Neural crest cell (in vitro differentiated cells): Measurements from ENCODE around the gene PHKG1. TPM values are rescaled to one million over a fixed set of nuclear protein-coding genes. Genes with fewer than 3 reads are reported as not detected.
"Not testable (repeated sequence)": the region's sequence is repeated elsewhere in the genome, so short reads cannot be mapped to it uniquely, and the experiment has no call there.

Experiments used
- DNase-seq: peaks from one replicate; pipeline ENCODE4 v3.0.0; 2021; ENCODE audit warnings: low read depth, mixed read lengths, low spot score
- H3K27ac Mint-ChIP-seq: one replicate; pipeline ENCODE4 v1.8.0; 2021; ENCODE audit warnings: mild to moderate bottlenecking, mixed read lengths; ENCODE audit not compliant: unreplicated experiment
- H3K27me3 Mint-ChIP-seq: 2 replicates; pipeline ENCODE4 v1.8.0; 2021; ENCODE audit warnings: low read depth, mild to moderate bottlenecking, mixed read lengths
- H3K36me3 Mint-ChIP-seq: 2 replicates; pipeline ENCODE4 v1.8.0; 2021; ENCODE audit warnings: low read depth, mild to moderate bottlenecking, mixed read lengths
- H3K4me1 Mint-ChIP-seq: 2 replicates; pipeline ENCODE4 v1.8.0; 2021; ENCODE audit warnings: mixed read lengths
- H3K4me3 Mint-ChIP-seq: one replicate; pipeline ENCODE4 v1.8.0; 2021; ENCODE audit warnings: mild to moderate bottlenecking, mixed read lengths
- H3K9me3 Mint-ChIP-seq: 2 replicates; pipeline ENCODE4 v1.8.0; 2021; ENCODE audit warnings: mixed read lengths
- total RNA-seq: library from RNA; stranded (reverse); gene quantifications from 2 replicates; pipeline ENCODE4 v1.2.1, GENCODE V29; 2021
- TF ChIP-seq, protein P1 (sequence below): fragments of 200-600 bp; sonication (generic); conservative IDR thresholded peaks from 2 replicates; pipeline ENCODE4 v1.5.0; 2021; ENCODE audit warnings: antibody characterized with exemption, mild to moderate bottlenecking

PHKG1 gene
- total RNA-seq, 1 donor from 2014 or later = 1.7 TPM

DNA sequence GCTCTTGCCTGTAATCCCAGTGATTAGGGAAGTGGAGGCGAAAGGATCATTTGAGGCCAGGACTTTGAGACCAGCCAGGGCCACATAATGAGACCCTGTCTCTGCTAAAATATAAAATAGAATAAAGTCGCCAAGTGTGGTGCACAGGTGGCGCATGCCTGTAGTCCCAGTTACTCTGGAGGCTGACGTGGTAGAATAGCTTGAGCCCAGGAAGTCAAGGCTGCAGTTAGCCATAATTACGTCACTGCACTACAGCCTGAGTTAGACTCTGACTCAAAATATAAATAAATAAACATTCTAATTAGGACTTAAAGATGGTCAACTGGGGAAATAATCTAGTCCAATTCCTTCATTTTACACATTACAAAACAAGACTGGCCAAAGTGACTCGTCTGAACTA lies 12.8 kb upstream of the PHKG1 start:
- H3K4me1 Mint-ChIP-seq = peaks cover 20% of the 10 kb centered on the region
- peaks cover 3% of the 10 kb centered on the region for H3K9me3 Mint-ChIP-seq
- H3K36me3 Mint-ChIP-seq = peaks cover 21% of the 10 kb centered on the region
- H3K4me3 Mint-ChIP-seq = peak overlapping the region; percentile 97
- peaks cover 21% of the 10 kb centered on the region for H3K27me3 Mint-ChIP-seq
- TF ChIP-seq, protein P1, sequence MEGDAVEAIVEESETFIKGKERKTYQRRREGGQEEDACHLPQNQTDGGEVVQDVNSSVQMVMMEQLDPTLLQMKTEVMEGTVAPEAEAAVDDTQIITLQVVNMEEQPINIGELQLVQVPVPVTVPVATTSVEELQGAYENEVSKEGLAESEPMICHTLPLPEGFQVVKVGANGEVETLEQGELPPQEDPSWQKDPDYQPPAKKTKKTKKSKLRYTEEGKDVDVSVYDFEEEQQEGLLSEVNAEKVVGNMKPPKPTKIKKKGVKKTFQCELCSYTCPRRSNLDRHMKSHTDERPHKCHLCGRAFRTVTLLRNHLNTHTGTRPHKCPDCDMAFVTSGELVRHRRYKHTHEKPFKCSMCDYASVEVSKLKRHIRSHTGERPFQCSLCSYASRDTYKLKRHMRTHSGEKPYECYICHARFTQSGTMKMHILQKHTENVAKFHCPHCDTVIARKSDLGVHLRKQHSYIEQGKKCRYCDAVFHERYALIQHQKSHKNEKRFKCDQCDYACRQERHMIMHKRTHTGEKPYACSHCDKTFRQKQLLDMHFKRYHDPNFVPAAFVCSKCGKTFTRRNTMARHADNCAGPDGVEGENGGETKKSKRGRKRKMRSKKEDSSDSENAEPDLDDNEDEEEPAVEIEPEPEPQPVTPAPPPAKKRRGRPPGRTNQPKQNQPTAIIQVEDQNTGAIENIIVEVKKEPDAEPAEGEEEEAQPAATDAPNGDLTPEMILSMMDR = no peak
- DNase-seq = no peak
- H3K27ac Mint-ChIP-seq = peak overlapping the region; percentile 96

DNA sequence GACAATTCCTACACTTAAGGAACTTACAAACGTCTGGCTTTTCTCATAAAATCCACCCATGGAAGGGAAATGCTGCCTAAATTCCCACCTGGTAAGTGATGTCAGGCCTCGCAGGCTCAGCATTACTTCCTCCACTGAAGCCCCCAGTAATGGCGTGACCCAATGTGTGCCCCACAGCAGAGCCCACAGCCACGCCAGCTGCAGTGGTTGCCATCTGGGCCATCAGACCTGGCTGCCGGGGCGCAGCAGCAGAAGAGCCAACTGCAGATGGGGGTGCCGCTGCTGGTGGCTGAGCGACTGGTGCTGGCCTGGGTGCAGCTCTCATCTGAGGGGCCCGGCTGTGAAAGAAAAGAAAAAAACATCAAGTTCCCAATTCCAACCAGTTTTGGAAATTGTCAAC lies 11.4 kb upstream of the PHKG1 start:
- Mint-ChIP-seq H3K4me1 (peaks cover 20% of the 10 kb centered on the region), H3K27me3 (peaks cover 15% of the 10 kb centered on the region), H3K36me3 (peaks cover 21% of the 10 kb centered on the region)
- DNase-seq, H3K27ac Mint-ChIP-seq, H3K9me3 Mint-ChIP-seq, H3K4me3 Mint-ChIP-seq: not testable (repeated sequence)

DNA sequence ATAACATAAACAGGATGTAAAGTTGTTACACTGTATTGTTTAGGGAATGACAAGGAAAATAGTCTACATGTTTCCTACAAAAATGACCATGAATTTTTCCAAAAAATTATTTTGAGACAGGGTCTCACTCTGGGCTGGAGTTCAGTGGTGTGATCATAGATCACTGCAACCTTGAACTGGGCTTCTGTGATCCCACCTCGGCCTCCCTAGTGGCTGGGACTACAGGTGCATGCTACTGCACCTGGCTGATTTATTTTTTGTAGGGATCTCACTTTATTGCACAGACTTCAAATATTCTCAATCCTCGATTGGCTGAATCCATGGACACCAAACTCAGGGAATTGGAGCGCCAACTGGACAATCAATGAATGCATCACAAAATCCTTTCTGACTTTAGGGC lies 6.9 kb upstream of the PHKG1 start:
- Mint-ChIP-seq H3K4me1 (no peaks in the 10 kb centered on the region), H3K4me3 (no peak overlapping the region), H3K27ac (no peak overlapping the region), H3K36me3 (peaks cover 12% of the 10 kb centered on the region), H3K9me3 (no peaks in the 10 kb centered on the region), H3K27me3 (no peaks in the 10 kb centered on the region)
- TF ChIP-seq, protein P1 = no peak
- DNase-seq = no peak

DNA sequence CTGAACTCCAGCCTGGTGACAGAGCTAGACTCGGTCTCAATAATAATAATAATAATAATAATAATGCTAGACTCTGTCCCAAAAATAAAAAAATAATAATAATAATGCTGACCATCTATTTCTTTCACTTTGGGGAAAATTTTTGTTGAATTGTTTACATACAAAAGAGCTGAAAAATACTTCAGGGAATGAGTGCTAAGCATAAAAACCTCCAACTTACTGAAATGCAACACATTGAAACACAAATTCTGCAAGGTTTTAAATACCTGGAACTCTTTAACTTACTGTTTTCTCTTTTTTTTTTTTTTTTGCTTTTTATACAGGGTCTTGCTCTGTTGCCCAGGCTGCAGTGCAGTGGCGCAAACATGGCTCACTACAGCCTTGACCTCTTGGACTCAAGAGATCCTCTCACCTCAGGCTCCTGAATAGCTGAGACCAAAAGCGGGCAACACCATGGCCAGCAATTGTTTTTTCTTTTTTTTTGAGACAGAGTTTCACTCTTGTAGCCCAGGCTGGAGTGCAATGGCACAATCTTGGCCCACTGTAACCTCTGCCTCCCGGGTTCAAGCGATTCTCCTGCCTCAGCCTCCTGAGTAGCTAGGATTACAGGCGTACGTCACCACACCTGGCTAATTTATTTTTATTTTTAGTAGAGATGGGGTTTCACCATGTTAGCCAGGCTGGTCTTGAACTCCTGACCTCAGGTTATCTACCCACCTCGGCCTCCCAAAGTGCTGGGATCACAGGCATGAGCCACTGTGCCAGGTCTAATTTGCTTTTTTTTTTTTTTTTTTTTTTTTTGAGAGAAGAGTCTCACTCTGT lies 5.6 kb upstream of the PHKG1 start:
- H3K27ac Mint-ChIP-seq = peak overlapping the region; percentile 57
- not testable (repeated sequence) for H3K27me3 Mint-ChIP-seq, H3K36me3 Mint-ChIP-seq, H3K4me1 Mint-ChIP-seq, H3K4me3 Mint-ChIP-seq, DNase-seq, H3K9me3 Mint-ChIP-seq

DNA sequence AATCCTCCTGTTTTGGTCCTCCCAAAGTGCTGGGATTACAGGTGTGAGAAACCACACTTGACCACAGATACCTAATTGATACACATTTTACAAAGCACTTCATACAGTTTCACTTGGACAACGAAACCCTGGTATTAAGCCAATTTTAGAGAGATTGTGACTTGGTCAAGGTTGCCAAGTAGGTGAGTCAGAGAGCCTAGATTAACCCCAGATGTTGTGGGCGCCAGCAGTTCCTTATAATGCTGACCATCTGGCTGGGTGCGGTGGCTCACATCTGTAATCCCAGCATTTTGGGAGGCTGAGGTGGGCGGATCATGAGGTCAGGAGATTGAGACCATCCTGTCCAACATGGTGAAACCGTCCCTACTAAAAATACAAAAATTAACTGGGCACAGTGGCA lies 4.9 kb upstream of the PHKG1 start:
- DNase-seq = no peak
- Mint-ChIP-seq H3K36me3 (peaks cover 5% of the 10 kb centered on the region), H3K4me3 (no peak overlapping the region), H3K9me3 (no peaks in the 10 kb centered on the region), H3K4me1 (no peaks in the 10 kb centered on the region), H3K27me3 (no peaks in the 10 kb centered on the region), H3K27ac (no peak overlapping the region)
- TF ChIP-seq, protein P1 = no peak

DNA sequence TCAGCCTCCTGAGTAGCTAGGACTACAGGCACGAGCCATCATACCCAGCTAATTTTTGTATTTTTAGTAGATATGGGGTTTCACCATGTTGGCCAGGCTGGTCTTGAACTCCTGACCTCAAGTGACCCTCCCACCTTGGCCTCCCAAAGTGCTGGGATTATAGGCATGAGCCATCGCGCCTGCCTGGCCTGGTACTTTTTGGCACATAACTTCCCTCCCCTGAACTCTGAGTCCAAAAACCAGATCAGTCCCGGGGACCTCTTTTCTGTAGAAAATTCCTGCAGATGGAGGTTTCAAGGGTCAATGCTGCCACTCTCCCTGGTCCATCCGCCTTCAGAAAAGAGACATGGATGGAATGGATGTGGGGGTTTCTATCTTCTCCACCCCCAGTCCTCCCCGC lies 364 bp downstream of the PHKG1 start:
- H3K36me3 Mint-ChIP-seq, H3K9me3 Mint-ChIP-seq, H3K27me3 Mint-ChIP-seq, H3K4me1 Mint-ChIP-seq, DNase-seq, H3K27ac Mint-ChIP-seq, H3K4me3 Mint-ChIP-seq: not testable (repeated sequence)

DNA sequence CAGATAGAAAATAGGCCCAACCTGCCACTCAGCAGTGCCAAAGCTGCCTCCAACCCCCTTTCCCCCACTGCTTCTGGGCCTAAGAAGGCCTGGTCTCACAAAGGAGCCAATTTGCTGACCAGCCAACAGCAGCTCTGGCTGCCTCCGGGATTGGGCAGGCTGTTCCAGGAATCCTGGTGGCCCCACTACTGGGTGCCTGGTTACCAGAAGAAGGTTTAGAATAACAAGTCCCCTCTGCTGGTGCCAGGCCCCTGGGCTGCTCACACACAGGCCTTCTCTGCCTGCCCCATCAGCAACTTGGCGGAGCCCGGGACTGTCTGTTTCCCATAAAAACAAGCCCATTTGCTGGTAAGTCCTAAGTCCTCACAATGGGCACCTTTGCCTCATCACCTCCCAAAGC lies 1.2 kb downstream of the PHKG1 start:
- H3K4me3 Mint-ChIP-seq = no peak overlapping the region
- peaks cover 2% of the 10 kb centered on the region for H3K36me3 Mint-ChIP-seq
- TF ChIP-seq, protein P1 = no peak
- no peaks in the 10 kb centered on the region for H3K27me3 Mint-ChIP-seq
- no peaks in the 10 kb centered on the region for H3K9me3 Mint-ChIP-seq
- no peaks in the 10 kb centered on the region for H3K4me1 Mint-ChIP-seq
- no peak overlapping the region for H3K27ac Mint-ChIP-seq
- DNase-seq = no peak
